ENCODE data around the gene GRK5. TPM values are rescaled to one million over a fixed set of nuclear protein-coding genes. Genes with fewer than 3 reads are reported as not detected.
A peak's percentile ranks its signal among the peaks of the same experiment; 100 is the strongest.

GRK5 gene
- total RNA-seq, 6 experiments from 2014 or later = 9.7 to 16.8 (median 15.9) TPM

DNA sequence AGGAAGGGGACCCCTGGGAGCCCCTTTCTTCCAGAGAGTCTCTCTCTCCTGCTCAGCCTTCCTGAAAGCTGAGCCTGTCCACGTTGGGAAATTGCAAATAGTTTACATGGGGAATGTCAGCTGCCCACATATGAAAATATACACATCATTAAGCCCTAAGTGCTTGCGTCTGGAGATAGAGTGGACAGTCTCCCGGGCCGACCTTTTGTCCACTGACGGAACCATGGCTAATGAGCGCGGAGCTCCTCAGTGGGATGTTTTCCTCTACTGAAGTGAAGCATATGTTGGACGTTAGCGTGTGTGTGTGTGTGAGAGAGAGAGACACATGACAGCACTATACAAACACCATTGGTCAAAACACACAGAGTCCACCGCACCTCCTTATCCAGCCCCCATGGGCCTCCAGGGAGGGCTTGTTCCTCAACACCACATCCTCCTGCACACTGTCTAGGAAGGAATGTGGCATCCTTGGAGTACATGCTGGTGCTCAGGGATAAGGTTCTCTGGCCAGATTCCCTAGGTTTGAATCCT lies 206.8 kb downstream of the GRK5 start:
- TF ChIP-seq, protein P1, sequence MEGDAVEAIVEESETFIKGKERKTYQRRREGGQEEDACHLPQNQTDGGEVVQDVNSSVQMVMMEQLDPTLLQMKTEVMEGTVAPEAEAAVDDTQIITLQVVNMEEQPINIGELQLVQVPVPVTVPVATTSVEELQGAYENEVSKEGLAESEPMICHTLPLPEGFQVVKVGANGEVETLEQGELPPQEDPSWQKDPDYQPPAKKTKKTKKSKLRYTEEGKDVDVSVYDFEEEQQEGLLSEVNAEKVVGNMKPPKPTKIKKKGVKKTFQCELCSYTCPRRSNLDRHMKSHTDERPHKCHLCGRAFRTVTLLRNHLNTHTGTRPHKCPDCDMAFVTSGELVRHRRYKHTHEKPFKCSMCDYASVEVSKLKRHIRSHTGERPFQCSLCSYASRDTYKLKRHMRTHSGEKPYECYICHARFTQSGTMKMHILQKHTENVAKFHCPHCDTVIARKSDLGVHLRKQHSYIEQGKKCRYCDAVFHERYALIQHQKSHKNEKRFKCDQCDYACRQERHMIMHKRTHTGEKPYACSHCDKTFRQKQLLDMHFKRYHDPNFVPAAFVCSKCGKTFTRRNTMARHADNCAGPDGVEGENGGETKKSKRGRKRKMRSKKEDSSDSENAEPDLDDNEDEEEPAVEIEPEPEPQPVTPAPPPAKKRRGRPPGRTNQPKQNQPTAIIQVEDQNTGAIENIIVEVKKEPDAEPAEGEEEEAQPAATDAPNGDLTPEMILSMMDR (IDR thresholded peaks at IDR 0.05) = no peak
- Mint-ChIP-seq H3K36me3 (ENCODE audit: low read depth) (no peaks in the 10 kb centered on the region), H3K9me3 (no peaks in the 10 kb centered on the region), H3K27me3 (ENCODE audit: insufficient read depth) (no peaks in the 10 kb centered on the region; the same call in none of the 2 replicates), H3K4me3 (no peak overlapping the region), H3K27ac (no peak overlapping the region), H3K4me1 (ENCODE audit: low read depth) (peaks cover 23% of the 10 kb centered on the region)
- peak; percentile 29 for DNase-seq

DNA sequence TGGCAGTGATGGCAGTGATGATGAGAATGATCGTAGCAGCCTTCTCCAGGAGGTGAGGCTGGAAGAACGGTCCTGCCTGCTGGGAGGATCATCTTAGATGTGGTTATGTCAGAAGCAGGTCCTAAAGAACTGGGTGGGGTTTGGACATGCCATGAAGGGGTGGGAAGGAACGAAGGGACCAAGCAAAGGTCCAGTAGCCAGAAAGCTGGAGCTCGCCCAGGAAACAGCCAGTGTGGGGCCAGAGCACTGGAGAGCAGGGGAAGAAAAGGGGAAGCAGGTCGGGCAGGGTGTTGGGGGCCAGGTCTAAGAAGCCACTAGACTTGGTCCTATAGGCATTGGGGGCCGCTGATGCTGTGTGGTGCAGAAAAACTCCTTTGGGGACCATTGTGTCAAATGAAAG lies 207.8 kb downstream of the GRK5 start:
- TF ChIP-seq, protein P1 (IDR thresholded peaks at IDR 0.05) = no peak
- Mint-ChIP-seq H3K27ac (no peak overlapping the region), H3K27me3 (ENCODE audit: insufficient read depth) (no peaks in the 10 kb centered on the region; the same call in none of the 2 replicates), H3K36me3 (ENCODE audit: low read depth) (no peaks in the 10 kb centered on the region), H3K4me3 (no peak overlapping the region), H3K9me3 (no peaks in the 10 kb centered on the region), H3K4me1 (ENCODE audit: low read depth) (peaks cover 23% of the 10 kb centered on the region)
- no peak for DNase-seq

DNA sequence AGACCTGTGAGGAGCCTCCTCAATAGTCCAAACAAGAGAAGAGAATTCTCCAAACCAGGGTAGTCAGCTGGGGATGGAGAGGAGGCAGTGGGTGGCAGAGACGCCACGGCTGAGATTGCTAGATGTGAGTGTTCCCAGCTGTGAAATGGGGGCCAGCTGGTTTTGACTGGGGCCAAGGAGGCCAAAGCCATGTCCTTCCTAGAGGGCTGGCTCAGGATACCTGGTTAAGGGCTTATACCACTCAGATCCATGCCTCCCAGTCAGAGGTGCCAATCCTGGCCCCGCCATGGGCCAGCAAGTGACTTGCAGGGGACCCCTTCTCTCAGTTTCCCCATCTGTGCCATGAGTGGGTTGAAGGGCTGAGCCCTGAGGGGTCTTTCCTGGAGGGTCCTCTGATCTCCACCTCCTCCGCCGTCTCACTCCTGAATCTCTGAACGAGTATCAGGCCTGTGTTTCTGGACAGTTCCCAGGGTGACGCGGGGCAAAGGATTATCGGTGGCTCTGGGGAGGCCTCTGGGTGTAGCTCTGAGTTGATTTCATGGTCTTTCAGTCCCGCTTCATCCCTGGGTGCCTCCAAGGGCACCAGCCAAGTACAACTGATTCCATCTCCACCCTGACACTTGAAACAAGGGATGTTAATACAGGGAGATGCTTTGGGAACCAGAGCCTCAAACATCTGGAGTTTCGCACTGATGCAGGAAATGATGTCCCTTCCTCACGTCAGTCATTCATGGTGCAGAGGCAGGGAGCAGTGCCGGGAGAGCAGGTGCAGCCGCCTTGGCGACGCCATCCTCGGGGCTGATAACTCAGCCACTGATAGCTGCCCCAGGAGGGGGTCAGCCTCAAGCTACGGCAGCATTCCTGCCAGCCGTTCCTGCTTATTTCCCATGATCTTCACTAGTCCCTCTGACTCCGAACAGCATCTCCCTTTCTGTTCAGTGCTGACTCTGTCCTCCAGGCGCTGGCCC lies 208.4 kb downstream of the GRK5 start:
- H3K4me1 Mint-ChIP-seq (ENCODE audit: low read depth) = peaks cover 23% of the 10 kb centered on the region
- TF ChIP-seq, protein P1 (IDR thresholded peaks at IDR 0.05) = no peak
- H3K27me3 Mint-ChIP-seq (ENCODE audit: insufficient read depth) = no peaks in the 10 kb centered on the region; the same call in none of the 2 replicates

DNA sequence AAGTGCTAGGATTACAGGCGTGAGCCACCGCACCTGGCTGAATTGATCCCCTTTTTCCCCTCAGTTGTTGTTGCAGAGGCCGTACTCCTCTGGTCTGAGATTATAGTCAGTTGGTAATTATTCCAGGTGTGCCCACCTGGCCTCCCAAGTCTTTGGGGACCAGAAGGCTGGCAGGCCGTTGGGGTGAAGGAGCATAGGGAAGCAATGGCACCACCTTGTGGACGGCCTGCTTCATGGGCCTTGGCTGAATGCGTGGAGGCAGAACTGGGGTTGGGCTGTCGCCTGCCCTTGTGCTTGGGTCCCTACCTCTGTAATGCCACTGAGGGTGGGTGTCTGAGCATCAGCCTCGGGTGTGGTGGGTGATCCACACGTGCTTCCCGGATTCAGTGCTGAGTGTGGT lies 209.5 kb downstream of the GRK5 start:
- DNase-seq = peak; percentile 10
- H3K36me3 Mint-ChIP-seq (ENCODE audit: low read depth) = no peaks in the 10 kb centered on the region
- peaks cover 31% of the 10 kb centered on the region for H3K4me1 Mint-ChIP-seq (ENCODE audit: low read depth)
- no peak overlapping the region for H3K27ac Mint-ChIP-seq
- TF ChIP-seq, protein P1 (IDR thresholded peaks at IDR 0.05) = peak; percentile 86
- no peak overlapping the region for H3K4me3 Mint-ChIP-seq
- H3K27me3 Mint-ChIP-seq (ENCODE audit: insufficient read depth) = no peaks in the 10 kb centered on the region; the same call in 1 of the 2 replicates
- no peaks in the 10 kb centered on the region for H3K9me3 Mint-ChIP-seq

More for the DNA sequence above, 208.4 kb downstream of the GRK5 start:
- H3K9me3 Mint-ChIP-seq = no peaks in the 10 kb centered on the region
- no peak overlapping the region for H3K4me3 Mint-ChIP-seq
- no peak overlapping the region for H3K27ac Mint-ChIP-seq
- DNase-seq = no peak
- H3K36me3 Mint-ChIP-seq (ENCODE audit: low read depth) = no peaks in the 10 kb centered on the region

DNA sequence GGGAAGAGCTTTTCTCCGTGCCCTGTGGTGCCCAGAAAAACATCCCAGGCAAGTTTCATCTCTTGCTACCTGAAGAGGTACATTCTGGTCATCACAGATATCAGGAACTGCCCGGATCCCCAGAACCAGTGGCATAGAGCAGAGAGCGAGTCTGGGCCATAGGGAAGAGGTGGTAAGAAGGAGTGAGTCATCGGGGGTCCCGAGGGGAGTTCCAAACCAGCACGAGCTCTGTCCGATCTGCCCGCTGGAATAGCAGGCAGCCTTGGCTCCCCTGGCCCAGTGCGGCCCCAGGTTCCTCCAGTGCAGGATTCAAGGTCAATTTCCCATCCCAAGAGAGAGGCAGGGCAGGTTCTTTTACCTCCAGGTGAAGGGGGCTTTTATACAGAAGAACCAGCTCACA lies 210.5 kb downstream of the GRK5 start:
- no peak overlapping the region for H3K27ac Mint-ChIP-seq
- H3K9me3 Mint-ChIP-seq = no peaks in the 10 kb centered on the region
- no peak for DNase-seq
- no peak overlapping the region for H3K4me3 Mint-ChIP-seq
- H3K4me1 Mint-ChIP-seq (ENCODE audit: low read depth) = peaks cover 30% of the 10 kb centered on the region
- H3K36me3 Mint-ChIP-seq (ENCODE audit: low read depth) = no peaks in the 10 kb centered on the region
- H3K27me3 Mint-ChIP-seq (ENCODE audit: insufficient read depth) = peaks cover 2% of the 10 kb centered on the region; the same call in 1 of the 2 replicates
- TF ChIP-seq, protein P1 (IDR thresholded peaks at IDR 0.05) = no peak
